OCI-M2 (cell line): ENCODE results near the gene SEMA4A.
"Not testable (repeated sequence)": the region's sequence is repeated elsewhere in the genome, so short reads cannot be mapped to it uniquely, and the experiment has no call there.

Experiments
- DNase-seq: peaks from one replicate; lab custom pipeline; 2025; ENCODE audit not compliant: unreplicated experiment; lab: John Stamatoyannopoulos, UW

The SEMA4A gene

GRCh38 chr1:156153362-156153761 is at the start of gene SEMA4A:
SEMA4A (plus strand) TSS chr1:156153585; CDS start chr1:156154579, 994 bp downstream.
- no peak for DNase-seq

- DNase-seq, result no peak
Observed at GRCh38 chr1:156104065-156104810, 49.1 kb upstream of the SEMA4A start.

- no peak for DNase-seq
Observed at GRCh38 chr1:156104861-156105832, 48.2 kb upstream of the SEMA4A start.

- no peak for DNase-seq
Observed at GRCh38 chr1:156106624-156107488, 46.5 kb upstream of the SEMA4A start.

GRCh38 chr1:156108057-156108456 is 45.3 kb upstream of the SEMA4A start:
- DNase-seq, result no peak

DNA sequence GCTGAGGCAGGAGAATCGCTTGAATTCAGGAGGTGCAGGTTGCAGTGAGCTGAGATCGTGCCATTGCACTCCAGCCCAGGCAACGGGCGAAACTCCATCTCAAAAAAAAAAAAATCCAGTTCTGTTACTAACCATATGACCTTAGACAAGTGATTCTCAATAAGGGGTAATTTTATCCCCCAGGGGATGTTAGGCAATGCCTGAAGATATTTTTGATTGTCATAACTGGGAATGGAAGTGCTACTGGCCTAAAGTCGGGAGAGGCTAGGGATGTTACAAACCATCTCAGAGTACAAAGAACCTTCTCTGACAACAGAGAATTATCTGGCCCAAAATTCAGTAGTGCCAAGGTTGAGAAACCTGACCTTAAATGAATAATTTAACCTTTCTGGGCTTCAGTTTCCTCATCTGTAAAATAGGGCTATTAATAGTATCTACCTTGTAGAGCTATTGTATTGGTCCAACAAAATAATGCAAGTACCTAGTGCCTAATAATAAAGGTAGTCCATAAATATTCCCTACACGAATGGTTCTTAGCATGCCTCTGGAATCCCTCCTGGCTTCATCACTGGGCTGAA is 44.6 kb upstream of the SEMA4A start:
- DNase-seq, result no peak

GRCh38 chr1:156110252-156110651 is 43.1 kb upstream of the SEMA4A start:
- DNase-seq, result no peak

- DNase-seq, result no peak
Observed at GRCh38 chr1:156111355-156111962, 41.9 kb upstream of the SEMA4A start.

GRCh38 chr1:156112276-156113137 is 40.9 kb upstream of the SEMA4A start:
- no peak for DNase-seq

- no peak for DNase-seq
Observed at GRCh38 chr1:156113282-156113950, 40.0 kb upstream of the SEMA4A start.

- DNase-seq, result peak; percentile 69
Observed at GRCh38 chr1:156114101-156114918, 39.1 kb upstream of the SEMA4A start, which contains the start of gene LMNA. LMNA (plus strand) TSS chr1:156114711; CDS start chr1:156114919, 208 bp downstream.

- peak; percentile 20 for DNase-seq
Observed at GRCh38 chr1:156114919-156115513, 38.4 kb upstream of the SEMA4A start.

DNA sequence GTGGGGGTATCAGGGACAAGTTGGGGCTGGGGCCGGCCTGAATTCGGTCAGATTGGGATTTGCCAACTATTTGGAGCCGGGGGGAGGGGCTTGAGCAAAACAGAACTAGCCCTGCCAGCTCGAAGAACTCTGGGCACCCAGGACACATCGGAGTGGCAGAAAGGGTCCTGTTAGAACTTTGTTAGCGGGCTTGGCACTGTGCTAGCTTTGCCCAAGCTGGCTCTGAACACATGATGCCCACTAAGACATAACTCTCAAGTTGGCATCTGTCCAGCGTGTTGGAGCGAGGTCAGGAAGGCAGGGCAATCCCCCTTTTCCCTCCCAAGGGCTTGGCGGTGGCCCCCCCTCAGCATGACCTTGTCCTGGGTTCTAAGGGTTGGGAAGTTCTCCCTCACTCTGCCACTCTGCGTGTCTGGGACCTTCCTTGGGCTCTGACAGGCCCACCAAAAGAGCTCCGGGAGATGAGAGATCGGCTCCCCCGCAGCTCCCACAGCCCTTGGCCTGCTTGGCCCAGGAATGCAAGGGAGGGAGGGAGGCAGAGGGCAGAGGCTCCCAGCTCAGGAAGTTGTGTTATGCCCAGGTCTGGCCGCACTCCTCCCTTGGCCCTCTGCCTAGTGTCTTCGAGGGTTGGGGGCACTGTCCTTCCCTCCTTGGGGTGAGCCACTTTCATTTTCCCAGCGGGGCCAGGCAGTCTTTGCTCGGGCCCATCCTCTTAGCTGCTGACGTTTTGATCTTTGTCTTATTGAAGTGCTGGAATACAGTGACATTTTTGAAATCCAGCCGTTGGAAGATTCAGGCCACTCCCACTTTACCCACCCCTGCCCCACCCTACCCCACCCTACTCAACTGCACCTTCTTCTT is 37.6 kb upstream of the SEMA4A start:
- DNase-seq, result no peak

DNA sequence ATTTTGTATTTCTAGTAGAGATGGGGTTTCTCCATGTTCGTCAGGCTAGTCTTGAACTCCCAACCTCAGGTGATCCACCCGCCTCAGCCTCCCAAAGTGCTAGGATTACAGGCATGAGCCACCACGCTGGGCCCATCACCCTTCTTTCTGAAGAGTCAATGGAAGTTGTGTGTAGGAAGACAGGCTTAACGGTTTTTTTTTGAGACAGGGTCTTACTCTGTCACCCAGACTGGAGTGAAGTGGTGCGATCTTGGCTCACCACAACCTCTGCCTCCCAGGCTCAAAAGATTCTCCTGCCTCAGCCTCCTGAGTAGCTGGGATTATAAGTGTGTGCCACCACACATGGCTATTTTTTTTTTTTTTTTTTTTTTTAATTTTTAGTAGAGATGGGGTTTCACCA is 36.7 kb upstream of the SEMA4A start:
- not testable (repeated sequence) for DNase-seq

- no peak for DNase-seq
Observed at GRCh38 chr1:156117414-156118176, 35.8 kb upstream of the SEMA4A start.
